Breast epithelium (tissue), 3 donors: Measurements from ENCODE around the gene OSBPL10.

Experiments used
- POLR2A ChIP-seq: fragments of 450-650 bp; IDR thresholded peaks from one replicate; pipeline ENCODE4 v1.6.1; 2016; ENCODE audit warnings: antibody characterized with exemption, mild to moderate bottlenecking, moderate library complexity
- POLR2AphosphoS5 ChIP-seq, 3 donors: sonication (generic); formaldehyde crosslinking; IDR thresholded peaks; one replicate each; pipeline ENCODE4 v1.6.1; 2017; ENCODE audit warnings: antibody characterized with exemption in 3 of 3
- TF ChIP-seq, protein P1 (sequence below), 3 donors: fragments of 450-650 bp; IDR thresholded peaks; one replicate each; pipeline ENCODE4 v1.5.1; 2016 to 2017; ENCODE audit warnings: antibody characterized with exemption in 3 of 3, mild to moderate bottlenecking in 3 of 3, moderate library complexity in 3 of 3

DNA sequence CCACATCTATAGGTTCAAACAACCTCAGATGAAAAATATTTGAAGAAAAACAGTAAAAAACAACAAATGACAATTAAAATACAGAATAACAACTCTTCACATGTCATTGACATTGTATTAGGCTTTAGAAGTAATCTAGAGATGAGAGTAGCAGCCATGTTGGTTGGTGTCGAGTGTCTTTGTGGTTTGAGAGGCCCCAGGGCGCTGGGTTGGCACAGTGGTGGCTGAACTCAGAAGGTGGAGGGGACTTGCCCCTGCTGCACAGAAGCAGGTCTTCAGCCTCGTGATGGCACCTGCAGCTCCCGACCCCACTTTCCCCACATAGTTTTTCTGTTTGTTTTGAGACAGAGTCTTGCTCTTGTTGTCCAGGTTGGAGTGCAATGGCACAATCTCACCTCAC is 187.2 kb downstream of the OSBPL10 start:
- TF ChIP-seq, protein P1, sequence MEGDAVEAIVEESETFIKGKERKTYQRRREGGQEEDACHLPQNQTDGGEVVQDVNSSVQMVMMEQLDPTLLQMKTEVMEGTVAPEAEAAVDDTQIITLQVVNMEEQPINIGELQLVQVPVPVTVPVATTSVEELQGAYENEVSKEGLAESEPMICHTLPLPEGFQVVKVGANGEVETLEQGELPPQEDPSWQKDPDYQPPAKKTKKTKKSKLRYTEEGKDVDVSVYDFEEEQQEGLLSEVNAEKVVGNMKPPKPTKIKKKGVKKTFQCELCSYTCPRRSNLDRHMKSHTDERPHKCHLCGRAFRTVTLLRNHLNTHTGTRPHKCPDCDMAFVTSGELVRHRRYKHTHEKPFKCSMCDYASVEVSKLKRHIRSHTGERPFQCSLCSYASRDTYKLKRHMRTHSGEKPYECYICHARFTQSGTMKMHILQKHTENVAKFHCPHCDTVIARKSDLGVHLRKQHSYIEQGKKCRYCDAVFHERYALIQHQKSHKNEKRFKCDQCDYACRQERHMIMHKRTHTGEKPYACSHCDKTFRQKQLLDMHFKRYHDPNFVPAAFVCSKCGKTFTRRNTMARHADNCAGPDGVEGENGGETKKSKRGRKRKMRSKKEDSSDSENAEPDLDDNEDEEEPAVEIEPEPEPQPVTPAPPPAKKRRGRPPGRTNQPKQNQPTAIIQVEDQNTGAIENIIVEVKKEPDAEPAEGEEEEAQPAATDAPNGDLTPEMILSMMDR (IDR thresholded peaks at IDR 0.05): no peak
- TF ChIP-seq POLR2AphosphoS5 (IDR thresholded peaks at IDR 0.05) (no peak), POLR2A (no peak)
